WERI-Rb-1 (cell line): ENCODE results near the gene SDHAF2.
A peak's percentile ranks its signal among the peaks of the same experiment; 100 is the strongest.

Experiments
- DNase-seq: peaks from one replicate; pipeline ENCODE4 v3.0.0-alpha.2; 2020
- H3K27ac ChIP-seq: fragments of 250-450 bp; sonication (Bioruptor Pico); 2 replicates; pipeline ENCODE4 v1.5.1; 2020; ENCODE audit warnings: mild to moderate bottlenecking, moderate library complexity
- H3K27me3 ChIP-seq: fragments of 250-450 bp; sonication (Bioruptor Pico); 2 replicates; pipeline ENCODE4 v1.5.1; 2021; ENCODE audit warnings: mild to moderate bottlenecking, low read depth, moderate library complexity; ENCODE audit not compliant: insufficient read depth, severe bottlenecking
- H3K36me3 ChIP-seq: fragments of 250-450 bp; sonication (Bioruptor Pico); 2 replicates; pipeline ENCODE4 v1.5.1; 2020; ENCODE audit warnings: mild to moderate bottlenecking, moderate library complexity
- H3K4me3 ChIP-seq: 2 replicates; pipeline ENCODE4 v1.5.1; 2011; ENCODE audit warnings: low read depth, mild to moderate bottlenecking, control low read depth, low read length
- H3K9me3 ChIP-seq: fragments of 250-450 bp; sonication (Bioruptor Pico); 2 replicates; pipeline ENCODE4 v1.5.1; 2021; ENCODE audit warnings: mild to moderate bottlenecking, moderate library complexity; ENCODE audit not compliant: severe bottlenecking
- TF ChIP-seq, protein P1 (sequence below): IDR thresholded peaks from 2 replicates; pipeline ENCODE4 v1.5.1; 2011; ENCODE audit warnings: low read depth, mild to moderate bottlenecking, control low read depth, inconsistent platforms, low read length

The SDHAF2 gene

DNA sequence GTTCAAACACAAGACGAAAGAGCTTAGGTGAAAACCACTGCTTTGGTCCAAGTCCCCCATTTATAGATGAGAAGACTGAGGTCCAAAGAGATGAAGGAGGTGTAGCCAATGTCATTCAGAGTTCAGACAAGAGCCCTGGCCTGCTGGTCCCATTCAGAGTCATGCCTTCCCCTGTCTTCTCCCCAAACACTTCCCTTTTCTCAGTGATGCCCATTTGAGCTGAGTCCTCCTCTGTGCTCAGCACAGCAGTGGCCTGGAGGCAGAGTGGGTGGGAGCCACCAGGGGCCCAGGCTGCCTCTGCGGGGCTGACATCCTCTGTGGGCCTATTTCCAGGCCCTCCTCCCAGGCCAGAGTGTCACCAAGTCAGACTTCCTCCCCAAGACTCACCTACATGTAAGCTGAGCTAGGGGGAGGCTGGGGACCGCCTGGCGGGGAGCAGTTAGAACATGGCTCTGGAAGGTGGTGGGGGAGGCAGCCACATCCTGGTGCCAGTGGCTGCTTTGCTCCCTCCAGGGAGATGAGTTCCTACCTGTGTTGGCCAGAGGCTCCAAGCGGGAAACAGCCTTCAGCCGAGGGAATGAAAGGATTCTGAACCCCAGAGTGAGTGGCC lies 56.2 kb downstream of the SDHAF2 start:
- H3K27me3 ChIP-seq = no peaks in the 10 kb centered on the region
- no peak overlapping the region for H3K4me3 ChIP-seq
- no peak for DNase-seq
- no peak overlapping the region for H3K27ac ChIP-seq
- H3K36me3 ChIP-seq = no peaks in the 10 kb centered on the region
- TF ChIP-seq, protein P1, sequence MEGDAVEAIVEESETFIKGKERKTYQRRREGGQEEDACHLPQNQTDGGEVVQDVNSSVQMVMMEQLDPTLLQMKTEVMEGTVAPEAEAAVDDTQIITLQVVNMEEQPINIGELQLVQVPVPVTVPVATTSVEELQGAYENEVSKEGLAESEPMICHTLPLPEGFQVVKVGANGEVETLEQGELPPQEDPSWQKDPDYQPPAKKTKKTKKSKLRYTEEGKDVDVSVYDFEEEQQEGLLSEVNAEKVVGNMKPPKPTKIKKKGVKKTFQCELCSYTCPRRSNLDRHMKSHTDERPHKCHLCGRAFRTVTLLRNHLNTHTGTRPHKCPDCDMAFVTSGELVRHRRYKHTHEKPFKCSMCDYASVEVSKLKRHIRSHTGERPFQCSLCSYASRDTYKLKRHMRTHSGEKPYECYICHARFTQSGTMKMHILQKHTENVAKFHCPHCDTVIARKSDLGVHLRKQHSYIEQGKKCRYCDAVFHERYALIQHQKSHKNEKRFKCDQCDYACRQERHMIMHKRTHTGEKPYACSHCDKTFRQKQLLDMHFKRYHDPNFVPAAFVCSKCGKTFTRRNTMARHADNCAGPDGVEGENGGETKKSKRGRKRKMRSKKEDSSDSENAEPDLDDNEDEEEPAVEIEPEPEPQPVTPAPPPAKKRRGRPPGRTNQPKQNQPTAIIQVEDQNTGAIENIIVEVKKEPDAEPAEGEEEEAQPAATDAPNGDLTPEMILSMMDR = no peak
- no peaks in the 10 kb centered on the region for H3K9me3 ChIP-seq

DNA sequence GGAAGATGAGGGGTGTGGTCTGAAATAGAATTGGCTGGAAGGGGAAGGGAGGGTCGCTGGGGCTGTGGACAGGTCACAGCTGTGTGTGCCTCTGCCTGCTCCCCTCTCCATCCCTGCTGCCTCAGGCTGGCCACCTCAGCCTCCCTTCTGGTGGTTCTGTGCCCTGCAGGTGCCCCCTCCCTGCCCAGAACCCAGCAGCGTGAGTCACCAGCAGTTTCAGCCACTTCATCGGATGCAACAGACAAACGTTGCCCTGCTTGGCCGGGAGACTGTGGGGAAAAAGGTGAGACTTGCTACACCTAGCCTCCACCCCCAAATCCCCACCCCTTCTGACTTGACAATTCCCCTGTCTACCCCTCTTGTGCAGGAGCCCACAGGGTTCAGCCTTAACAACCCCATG lies 56.9 kb downstream of the SDHAF2 start:
- Histone ChIP-seq H3K27me3 (no peaks in the 10 kb centered on the region), H3K9me3 (no peaks in the 10 kb centered on the region), H3K4me3 (no peak overlapping the region), H3K27ac (no peak overlapping the region), H3K36me3 (no peaks in the 10 kb centered on the region)
- TF ChIP-seq, protein P1 = no peak
- no peak for DNase-seq

DNA sequence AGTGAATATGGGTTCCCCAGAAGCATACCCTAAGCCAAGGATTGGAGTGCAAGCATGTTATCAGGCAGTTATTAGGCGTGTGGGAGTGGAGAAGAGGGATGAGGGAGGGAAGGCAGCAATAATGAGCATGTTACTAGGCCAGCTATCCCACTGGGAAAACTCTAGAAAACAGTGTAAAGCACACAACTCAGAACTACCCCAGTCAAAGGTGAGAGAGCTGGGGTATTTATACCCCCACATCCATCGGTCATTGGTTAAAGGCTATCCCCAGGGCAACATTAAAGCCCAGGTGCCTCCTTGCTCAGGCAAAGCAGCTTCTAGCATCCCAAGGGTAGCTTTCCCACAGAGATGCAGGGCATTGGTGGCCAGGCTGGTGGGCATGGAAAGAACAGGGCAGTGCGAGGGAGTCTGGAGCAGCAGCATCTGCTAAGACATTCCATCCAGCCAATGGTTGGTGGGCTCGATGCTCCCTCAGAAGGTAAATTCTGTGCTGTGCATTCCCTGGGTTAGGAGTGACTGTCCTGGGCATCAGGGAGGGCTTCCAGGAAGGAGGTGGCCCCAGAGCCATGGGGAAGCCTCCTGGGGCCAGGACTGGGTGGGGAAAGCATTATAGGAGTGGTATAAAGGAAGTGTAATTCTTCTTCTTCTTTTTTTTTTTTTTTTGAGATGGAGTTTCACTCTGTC lies 57.6 kb downstream of the SDHAF2 start:
- no peak overlapping the region for H3K27ac ChIP-seq
- H3K36me3 ChIP-seq = no peaks in the 10 kb centered on the region
- H3K9me3 ChIP-seq = no peaks in the 10 kb centered on the region
- TF ChIP-seq, protein P1 = no peak
- no peak for DNase-seq
- no peak overlapping the region for H3K4me3 ChIP-seq
- no peaks in the 10 kb centered on the region for H3K27me3 ChIP-seq

DNA sequence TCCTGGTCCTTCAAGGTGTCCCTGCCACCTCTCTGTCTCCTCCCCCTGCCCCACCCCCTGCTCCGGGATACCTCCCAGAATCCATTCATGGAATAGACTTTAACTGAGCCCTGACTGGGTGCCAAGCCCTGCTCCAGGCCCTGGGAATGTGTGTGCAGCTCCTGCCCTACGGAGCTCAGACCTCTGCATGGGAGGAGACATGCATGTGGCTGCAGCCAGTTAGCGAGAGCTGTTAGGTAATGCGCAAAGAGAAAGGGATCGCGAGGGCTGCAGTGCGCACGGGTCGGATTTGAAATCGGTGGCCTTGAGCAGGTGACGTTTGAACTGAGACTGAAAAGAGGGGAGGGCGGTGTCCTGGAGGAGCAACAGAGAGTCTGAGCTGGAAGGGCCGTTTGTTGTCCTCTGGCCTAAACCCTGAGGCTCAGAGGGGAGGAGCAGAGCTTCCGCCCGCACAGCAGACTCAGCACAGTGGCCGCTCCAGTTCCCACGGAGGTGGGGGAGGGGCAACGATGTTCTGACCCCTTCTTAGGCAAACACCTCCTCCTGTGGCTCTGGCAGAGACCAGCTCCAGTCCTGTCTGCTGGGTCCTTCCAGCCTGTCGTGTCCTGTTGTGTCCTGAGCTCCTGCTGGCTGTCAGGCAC lies 58.8 kb downstream of the SDHAF2 start:
- Histone ChIP-seq H3K36me3 (no peaks in the 10 kb centered on the region), H3K27me3 (no peaks in the 10 kb centered on the region), H3K9me3 (no peaks in the 10 kb centered on the region), H3K4me3 (peak overlapping the region; percentile 28), H3K27ac (peak overlapping the region; percentile 51)
- TF ChIP-seq, protein P1 = no peak
- DNase-seq = peak; percentile 83

DNA sequence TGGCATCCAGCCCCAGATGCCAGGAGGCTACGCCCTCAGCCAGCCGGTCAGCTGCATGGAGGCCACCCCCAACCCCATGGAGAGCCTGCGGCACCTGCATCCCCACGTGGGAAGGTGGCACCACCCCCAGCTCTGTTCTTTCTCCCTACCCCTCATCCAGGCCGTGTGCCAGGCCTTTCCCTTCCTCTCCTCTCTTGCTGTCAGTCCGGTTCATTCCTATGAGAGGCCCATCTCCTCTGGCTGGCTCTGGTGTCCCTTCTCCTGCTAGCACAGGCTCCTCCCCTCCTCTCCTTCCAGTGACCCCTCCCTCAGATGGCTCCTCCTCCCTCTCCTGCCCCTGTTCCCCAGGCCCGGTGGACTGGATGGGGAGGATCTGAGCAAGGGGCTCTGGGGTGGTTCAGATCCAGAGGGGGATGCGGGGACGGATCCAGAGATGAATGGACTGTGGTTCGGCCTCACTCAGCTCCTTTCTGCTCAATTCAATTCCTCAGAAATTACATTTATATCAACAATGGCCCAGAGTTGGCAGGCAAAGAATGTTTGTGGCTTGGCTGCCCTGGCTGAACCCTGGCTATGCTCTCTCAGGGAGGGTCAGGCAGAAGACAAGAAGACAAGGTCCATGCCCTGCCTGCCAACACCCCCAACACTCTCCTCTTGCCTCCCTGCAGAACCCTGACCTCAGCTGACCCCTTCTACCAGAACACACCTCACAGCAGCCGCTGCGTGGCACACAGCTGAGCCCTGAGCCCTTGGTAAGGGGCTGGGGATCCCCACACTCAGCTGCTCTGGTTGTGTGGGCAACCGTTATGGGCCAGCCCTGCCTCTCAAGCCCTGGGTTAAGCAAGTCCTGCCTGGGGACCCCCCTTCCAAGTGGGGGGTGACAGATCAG lies 60.2 kb downstream of the SDHAF2 start:
- TF ChIP-seq, protein P1 = no peak
- Histone ChIP-seq H3K27ac (no peak overlapping the region; the same call in 1 of the 2 replicates), H3K4me3 (no peak overlapping the region), H3K27me3 (no peaks in the 10 kb centered on the region), H3K9me3 (no peaks in the 10 kb centered on the region), H3K36me3 (no peaks in the 10 kb centered on the region)
- DNase-seq = peak; percentile 57
